Prostate gland (tissue), 2 donors: ENCODE measurements around the gene SLC16A5. TPM values are rescaled to one million over a fixed set of nuclear protein-coding genes. Genes with fewer than 3 reads are reported as not detected.
"Not testable (repeated sequence)": the region's sequence is repeated elsewhere in the genome, so short reads cannot be mapped to it uniquely, and the experiment has no call there.

ENCODE experiments used
- DNase-seq: peaks from one replicate; pipeline ENCODE4 v3.0.0-alpha.2; 2019; ENCODE audit warnings: low spot score
- H3K27ac ChIP-seq, 2 donors: fragments of 200-600 bp; sonication (generic); 2 replicates each; pipeline ENCODE4 v1.5.1; 2017 to 2019
- H3K27me3 ChIP-seq: fragments of 200-600 bp; sonication (generic); replicated peaks from 2 replicates; pipeline ENCODE4 v1.5.1; 2019; ENCODE audit not compliant: insufficient read depth
- H3K36me3 ChIP-seq, 2 donors: fragments of 200-600 bp; sonication (generic); 1 replicate in 1 of 2; 2 replicates in 1 of 2; pipeline versions ENCODE4 v1.5.1 to v1.8.1; 2017 to 2019
- H3K4me1 ChIP-seq: fragments of 200-600 bp; sonication (generic); replicated peaks from 2 replicates; pipeline ENCODE4 v1.5.1; 2019
- H3K4me3 ChIP-seq, 2 donors: fragments of 200-600 bp; sonication (generic); 2 replicates each; pipeline ENCODE4 v1.5.1; 2017 to 2019
- H3K9me3 ChIP-seq: fragments of 200-600 bp; sonication (generic); 2 replicates; pipeline ENCODE4 v1.5.1; 2017
- CTCF ChIP-seq, 4 experiments: fragments of 200-600 bp in 2 of 4; fragments of 450-650 bp in 2 of 4; sonication (generic) in 2 of 4; IDR thresholded peaks; 1 replicate in 3 of 4; 2 replicates in 1 of 4; pipeline ENCODE4 v1.5.1; 2016 to 2019; ENCODE audit warnings: antibody characterized with exemption in 4 of 4, mild to moderate bottlenecking in 2 of 4, moderate library complexity in 2 of 4
- POLR2A ChIP-seq: fragments of 450-650 bp; IDR thresholded peaks from one replicate; pipeline ENCODE4 v1.6.1; 2016; ENCODE audit warnings: antibody characterized with exemption, mild to moderate bottlenecking
- POLR2AphosphoS5 ChIP-seq: sonication (generic); formaldehyde crosslinking; IDR thresholded peaks from one replicate; pipeline ENCODE4 v1.6.1; 2017; ENCODE audit warnings: antibody characterized with exemption
- WGBS: methylation state at CpG from one replicate; pipeline ENCODE4 v1.1.5; 2018; 5-methylcytosine and 5-hydroxymethylcytosine counted together
- intact Hi-C: fragments of 100-400 bp; cut with DNase I; formaldehyde crosslinking; loops from one replicate; pipeline ENCODE4 v1.14.2; 2022
- total RNA-seq, 2 donors: library from RNA; depleted of rRNA; stranded (reverse); fragments of >200 nt; gene quantifications; one replicate each; pipeline ENCODE4 v1.1.0, GENCODE V29; 2016

SLC16A5 gene
- total RNA-seq, 2 donors from 2014 or later, result 65.0 to 66.4 TPM

GRCh38 chr17:75072909-75073308 is 14.8 kb upstream of the SLC16A5 start:
- DNase-seq, H3K4me3 ChIP-seq, H3K27ac ChIP-seq, H3K27me3 ChIP-seq, H3K9me3 ChIP-seq, H3K4me1 ChIP-seq, H3K36me3 ChIP-seq: not testable (repeated sequence)
- intact Hi-C loops, result loop anchor here (5.0 kb wide), 1 partner anchor 39 kb away; no protein-coding TSS in a partner anchor
- WGBS, result 94% methylated on average over 5 of the region's 5 CpGs

GRCh38 chr17:75073618-75074047 is 14.1 kb upstream of the SLC16A5 start:
- H3K4me1 ChIP-seq, result no peaks in the 10 kb centered on the region
- peak; percentile 66 for DNase-seq
- no peaks in the 10 kb centered on the region for H3K9me3 ChIP-seq
- no peaks in the 10 kb centered on the region for H3K36me3 ChIP-seq
- intact Hi-C loops, result loop anchor here (5.0 kb wide), 1 partner anchor 39 kb away; no protein-coding TSS in a partner anchor
- H3K27ac ChIP-seq, result peak overlapping the region in 1 of 2 donors; percentile 18
- H3K4me3 ChIP-seq, result no peak overlapping the region
- 27% methylated on average over 5 of the region's 5 CpGs for whole genome bisulfite sequencing
- H3K27me3 ChIP-seq, result no peaks in the 10 kb centered on the region
- TF ChIP-seq POLR2A (no peak), POLR2AphosphoS5 (peak; percentile 89), CTCF (IDR thresholded peaks at IDR 0.05) (peak in 2 of 4 experiments; percentile 6 to 16)

- no peak for DNase-seq
- Histone ChIP-seq H3K27me3 (no peaks in the 10 kb centered on the region), H3K9me3 (no peaks in the 10 kb centered on the region), H3K4me3 (no peak overlapping the region), H3K36me3 (no peaks in the 10 kb centered on the region), H3K27ac (no peak overlapping the region), H3K4me1 (no peaks in the 10 kb centered on the region)
- intact Hi-C loops, result loop anchor here (5.0 kb wide), 1 partner anchor 38 kb away; no protein-coding TSS in a partner anchor
- whole genome bisulfite sequencing, result 78% methylated on average over 14 of the region's 14 CpGs
- TF ChIP-seq POLR2AphosphoS5, result no peak
- no peak for TF ChIP-seq POLR2A
- no peak for TF ChIP-seq CTCF (IDR thresholded peaks at IDR 0.05)
Observed at GRCh38 chr17:75074532-75074931, 13.2 kb upstream of the SLC16A5 start.

- TF ChIP-seq CTCF (IDR thresholded peaks at IDR 0.05), result no peak
- TF ChIP-seq POLR2AphosphoS5, result no peak
- no peak for TF ChIP-seq POLR2A
- H3K36me3 ChIP-seq, result no peaks in the 10 kb centered on the region
- intact Hi-C loops, result no loop called here
- H3K4me3 ChIP-seq, result no peak overlapping the region
- no peaks in the 10 kb centered on the region for H3K9me3 ChIP-seq
- H3K27ac ChIP-seq, result no peak overlapping the region
- H3K4me1 ChIP-seq, result no peaks in the 10 kb centered on the region
- WGBS, result 68% methylated on average over 4 of the region's 4 CpGs
- H3K27me3 ChIP-seq, result no peaks in the 10 kb centered on the region
- DNase-seq, result no peak
Observed at GRCh38 chr17:75075597-75076336, 12.0 kb upstream of the SLC16A5 start.

GRCh38 chr17:75077072-75077495 is 10.7 kb upstream of the SLC16A5 start:
- no peak for DNase-seq
- TF ChIP-seq POLR2A (no peak), CTCF (IDR thresholded peaks at IDR 0.05) (no peak), POLR2AphosphoS5 (no peak)
- no peaks in the 10 kb centered on the region for H3K9me3 ChIP-seq
- H3K36me3 ChIP-seq, result no peaks in the 10 kb centered on the region
- no peaks in the 10 kb centered on the region for H3K27me3 ChIP-seq
- peak overlapping the region; percentile 57 to 66 for H3K27ac ChIP-seq
- no peaks in the 10 kb centered on the region for H3K4me1 ChIP-seq
- H3K4me3 ChIP-seq, result peak overlapping the region; percentile 17 to 29
- 65% methylated on average over 11 of the region's 30 CpGs for WGBS
- intact Hi-C loops, result no loop called here
